ENCODE data around the gene VSTM2A. TPM values are rescaled to one million over a fixed set of nuclear protein-coding genes. Genes with fewer than 3 reads are reported as not detected.

VSTM2A gene
- total and polyA plus RNA-seq, 2 donors, result 7.7 to 19.9 TPM

GRCh38 chr7:54560198-54560597 lies 18.0 kb downstream of the VSTM2A start:
- no peak for DNase-seq (ENCODE audit: extremely low spot score)
- 80% methylated on average over 2 of the region's 2 CpGs for WGBS
- Histone ChIP-seq H3K4me1 (ENCODE audit: insufficient read depth) (no peaks in the 10 kb centered on the region), H3K27ac (ENCODE audit: low read depth) (no peak overlapping the region), H3K36me3 (ENCODE audit: insufficient read depth) (no peaks in the 10 kb centered on the region), H3K4me3 (ENCODE audit: low read depth, low read length) (no peak overlapping the region)

- no peak overlapping the region for H3K4me3 ChIP-seq (ENCODE audit: low read depth, low read length)
- no peak overlapping the region for H3K27ac ChIP-seq (ENCODE audit: low read depth)
- no peaks in the 10 kb centered on the region for H3K4me1 ChIP-seq (ENCODE audit: insufficient read depth)
- DNase-seq (ENCODE audit: extremely low spot score), result no peak
- 66% methylated on average over 2 of the region's 2 CpGs for WGBS
- H3K36me3 ChIP-seq (ENCODE audit: insufficient read depth), result no peaks in the 10 kb centered on the region
Measured at GRCh38 chr7:54560723-54561122, 18.5 kb downstream of the VSTM2A start.

GRCh38 chr7:54563329-54563916 lies 21.2 kb downstream of the VSTM2A start:
- WGBS, result 57% methylated on average over 5 of the region's 5 CpGs
- H3K27ac ChIP-seq (ENCODE audit: low read depth), result no peak overlapping the region
- H3K4me1 ChIP-seq (ENCODE audit: insufficient read depth), result no peaks in the 10 kb centered on the region
- H3K36me3 ChIP-seq (ENCODE audit: insufficient read depth), result no peaks in the 10 kb centered on the region
- H3K4me3 ChIP-seq (ENCODE audit: low read depth, low read length), result no peak overlapping the region
- DNase-seq (ENCODE audit: extremely low spot score), result no peak

GRCh38 chr7:54565432-54565831 lies 23.3 kb downstream of the VSTM2A start:
- Histone ChIP-seq H3K4me1 (ENCODE audit: insufficient read depth) (no peaks in the 10 kb centered on the region), H3K27ac (ENCODE audit: low read depth) (no peak overlapping the region), H3K36me3 (ENCODE audit: insufficient read depth) (no peaks in the 10 kb centered on the region), H3K4me3 (ENCODE audit: low read depth, low read length) (no peak overlapping the region)
- DNase-seq (ENCODE audit: extremely low spot score), result no peak
- WGBS, result 77% methylated on average over 7 of the region's 7 CpGs

GRCh38 chr7:54581511-54581910 lies 39.3 kb downstream of the VSTM2A start:
- H3K36me3 ChIP-seq (ENCODE audit: insufficient read depth), result no peaks in the 10 kb centered on the region
- 89% methylated on average over 2 of the region's 2 CpGs for WGBS
- H3K4me3 ChIP-seq (ENCODE audit: low read depth, low read length), result no peak overlapping the region
- H3K27ac ChIP-seq (ENCODE audit: low read depth), result no peak overlapping the region
- no peak for DNase-seq (ENCODE audit: extremely low spot score)
- no peaks in the 10 kb centered on the region for H3K4me1 ChIP-seq (ENCODE audit: insufficient read depth)

GRCh38 chr7:54591404-54592386 lies 49.5 kb downstream of the VSTM2A start:
- Histone ChIP-seq H3K36me3 (ENCODE audit: insufficient read depth) (no peaks in the 10 kb centered on the region), H3K4me3 (ENCODE audit: low read depth, low read length) (no peak overlapping the region), H3K27ac (ENCODE audit: low read depth) (no peak overlapping the region), H3K4me1 (ENCODE audit: insufficient read depth) (no peaks in the 10 kb centered on the region)
- 84% methylated on average over 15 of the region's 15 CpGs for WGBS
- no peak for DNase-seq (ENCODE audit: extremely low spot score)

GRCh38 chr7:54596747-54597146 lies 54.6 kb downstream of the VSTM2A start:
- WGBS, result 86% methylated on average over 2 of the region's 2 CpGs
- Histone ChIP-seq H3K27ac (ENCODE audit: low read depth) (no peak overlapping the region), H3K4me1 (ENCODE audit: insufficient read depth) (no peaks in the 10 kb centered on the region), H3K4me3 (ENCODE audit: low read depth, low read length) (no peak overlapping the region), H3K36me3 (ENCODE audit: insufficient read depth) (no peaks in the 10 kb centered on the region)
- no peak for DNase-seq (ENCODE audit: extremely low spot score)

- WGBS, result 94% methylated on average over 2 of the region's 2 CpGs
- Histone ChIP-seq H3K36me3 (ENCODE audit: insufficient read depth) (no peaks in the 10 kb centered on the region), H3K27ac (ENCODE audit: low read depth) (no peak overlapping the region), H3K4me3 (ENCODE audit: low read depth, low read length) (no peak overlapping the region), H3K4me1 (ENCODE audit: insufficient read depth) (no peaks in the 10 kb centered on the region)
- DNase-seq (ENCODE audit: extremely low spot score), result no peak
Measured at GRCh38 chr7:54615537-54615936, 73.4 kb downstream of the VSTM2A start.

Small RNA genes lying within 50 kb of the gene (small RNA-seq; reads per million reads assigned to genes)
- not detected for gene RNU6-1125P

Other genes with a start within 250 kb of the VSTM2A start
- gene SEC61G, start 216.8 kb downstream of the VSTM2A start, total RNA-seq, result 177 TPM
- gene SEC61G, start 216.8 kb downstream of the VSTM2A start, polyA plus RNA-seq, result 250 TPM